GM12891 (cell line): ENCODE results near the gene C1orf94.
"Not testable (repeated sequence)": the region's sequence is repeated elsewhere in the genome, so short reads cannot be mapped to it uniquely, and the experiment has no call there.

ENCODE experiments used
- DNase-seq: peaks from one replicate; pipeline ENCODE4 v3.0.0; 2011; ENCODE audit warnings: low spot score; ENCODE audit not compliant: insufficient read length
- FAIRE-seq: peaks from 2 replicates; lab custom pipeline; 2011; peaks lifted over from hg19 to GRCh38; lab: Jason Lieb, UNC
- PAX5 ChIP-seq: IDR thresholded peaks from 2 replicates; pipeline ENCODE4 v1.6.1; 2011; ENCODE audit warnings: low read length, moderate library complexity, mild to moderate bottlenecking; ENCODE audit not compliant: insufficient read depth, severe bottlenecking
- POLR2A ChIP-seq: IDR thresholded peaks from 2 replicates; pipeline ENCODE4 v1.6.1; 2011; ENCODE audit warnings: low read depth, low read length, control low read depth
- POLR2AphosphoS5 ChIP-seq: IDR thresholded peaks from 2 replicates; pipeline ENCODE4 v1.6.1; 2011; ENCODE audit warnings: low read depth, low read length, control low read depth
- POU2F2 ChIP-seq: IDR thresholded peaks from 2 replicates; pipeline ENCODE4 v1.6.1; 2011; ENCODE audit warnings: low read depth, mild to moderate bottlenecking, control low read depth, low read length, moderate library complexity
- SPI1 ChIP-seq: IDR thresholded peaks from 2 replicates; pipeline ENCODE4 v1.6.1; 2011; ENCODE audit warnings: low read depth, low read length, control low read depth
- TAF1 ChIP-seq: IDR thresholded peaks from 2 replicates; pipeline ENCODE4 v1.6.1; 2011; ENCODE audit warnings: low read depth, low read length, control low read depth

The C1orf94 gene

GRCh38 chr1:34163792-34164731, 12.6 kb upstream of the C1orf94 start:
- DNase-seq (no peak), FAIRE-seq (no peak)
- TF ChIP-seq TAF1: no peak
- no peak for TF ChIP-seq PAX5
- no peak for TF ChIP-seq POLR2AphosphoS5
- no peak for TF ChIP-seq POLR2A
- no peak for TF ChIP-seq SPI1
- no peak for TF ChIP-seq POU2F2

- no peak for FAIRE-seq
- DNase-seq: no peak
- no peak for TF ChIP-seq TAF1
- no peak for TF ChIP-seq POLR2A
- no peak for TF ChIP-seq POU2F2
- TF ChIP-seq SPI1: no peak
- no peak for TF ChIP-seq PAX5
- no peak for TF ChIP-seq POLR2AphosphoS5
These were observed 11.8 kb upstream of the C1orf94 start, which contains the start of gene CSMD2 for GRCh38 chr1:34164771-34165391. CSMD2 (minus strand) TSS chr1:34165230; CDS start chr1:34165097, 133 bp downstream.

GRCh38 chr1:34165422-34165921, 11.2 kb upstream of the C1orf94 start:
- FAIRE-seq (no peak), DNase-seq (no peak)
- TF ChIP-seq PAX5 (no peak), SPI1 (no peak), POU2F2 (no peak), POLR2A (no peak), POLR2AphosphoS5 (no peak), TAF1 (no peak)

- TF ChIP-seq POLR2AphosphoS5: no peak
- no peak for TF ChIP-seq PAX5
- TF ChIP-seq TAF1: no peak
- TF ChIP-seq SPI1: no peak
- TF ChIP-seq POLR2A: no peak
- TF ChIP-seq POU2F2: no peak
- no peak for FAIRE-seq
These were observed 10.5 kb upstream of the C1orf94 start for GRCh38 chr1:34166191-34166624.

GRCh38 chr1:34166625-34167361, 9.9 kb upstream of the C1orf94 start:
- TF ChIP-seq POU2F2 (no peak), PAX5 (no peak), POLR2AphosphoS5 (no peak), SPI1 (no peak), POLR2A (no peak), TAF1 (no peak)
- no peak for FAIRE-seq
- DNase-seq: no peak

More at GRCh38 chr1:34166191-34166624, 10.5 kb upstream of the C1orf94 start:
- no peak for DNase-seq

GRCh38 chr1:34167389-34167788, 9.3 kb upstream of the C1orf94 start:
- no peak for DNase-seq
- no peak for TF ChIP-seq POLR2A
- TF ChIP-seq PAX5: no peak
- no peak for TF ChIP-seq TAF1
- TF ChIP-seq POLR2AphosphoS5: no peak
- TF ChIP-seq SPI1: no peak
- TF ChIP-seq POU2F2: no peak
- no peak for FAIRE-seq

GRCh38 chr1:34175744-34176143, 963 bp upstream of the C1orf94 start:
- DNase-seq (no peak), FAIRE-seq (no peak)
- no peak for TF ChIP-seq POLR2AphosphoS5
- no peak for TF ChIP-seq TAF1
- no peak for TF ChIP-seq POLR2A
- TF ChIP-seq PAX5: no peak
- no peak for TF ChIP-seq POU2F2

GRCh38 chr1:34178072-34178471, 1.4 kb downstream of the C1orf94 start:
- FAIRE-seq: no peak

GRCh38 chr1:34183381-34183780, 6.7 kb downstream of the C1orf94 start:
- not testable (repeated sequence) for DNase-seq, FAIRE-seq

More at GRCh38 chr1:34178072-34178471, 1.4 kb downstream of the C1orf94 start:
- TF ChIP-seq POLR2AphosphoS5: no peak
- no peak for TF ChIP-seq TAF1
- no peak for TF ChIP-seq PAX5
- no peak for TF ChIP-seq POU2F2
- no peak for TF ChIP-seq SPI1
- TF ChIP-seq POLR2A: no peak
- DNase-seq: no peak
